Measurements from ENCODE around the gene MFSD6L.

DNA sequence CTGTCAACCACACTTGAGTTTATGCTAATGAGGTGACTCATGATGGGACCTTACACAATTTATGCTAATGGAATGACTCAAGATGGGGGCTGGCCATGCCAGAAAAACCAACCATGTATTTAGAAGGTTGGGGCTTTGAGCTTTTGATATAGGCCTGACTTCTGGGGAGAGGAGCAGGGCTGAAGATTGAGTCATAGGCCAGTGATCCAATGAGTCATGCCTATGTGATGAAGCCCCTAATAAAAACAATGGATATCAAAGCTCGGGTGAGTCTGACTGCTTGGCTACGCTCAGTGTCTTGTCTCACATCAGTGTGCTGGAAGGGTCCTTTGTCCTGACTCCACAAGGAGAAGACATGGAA lies 7.3 kb downstream of the MFSD6L start:
- TF ChIP-seq, protein P1, sequence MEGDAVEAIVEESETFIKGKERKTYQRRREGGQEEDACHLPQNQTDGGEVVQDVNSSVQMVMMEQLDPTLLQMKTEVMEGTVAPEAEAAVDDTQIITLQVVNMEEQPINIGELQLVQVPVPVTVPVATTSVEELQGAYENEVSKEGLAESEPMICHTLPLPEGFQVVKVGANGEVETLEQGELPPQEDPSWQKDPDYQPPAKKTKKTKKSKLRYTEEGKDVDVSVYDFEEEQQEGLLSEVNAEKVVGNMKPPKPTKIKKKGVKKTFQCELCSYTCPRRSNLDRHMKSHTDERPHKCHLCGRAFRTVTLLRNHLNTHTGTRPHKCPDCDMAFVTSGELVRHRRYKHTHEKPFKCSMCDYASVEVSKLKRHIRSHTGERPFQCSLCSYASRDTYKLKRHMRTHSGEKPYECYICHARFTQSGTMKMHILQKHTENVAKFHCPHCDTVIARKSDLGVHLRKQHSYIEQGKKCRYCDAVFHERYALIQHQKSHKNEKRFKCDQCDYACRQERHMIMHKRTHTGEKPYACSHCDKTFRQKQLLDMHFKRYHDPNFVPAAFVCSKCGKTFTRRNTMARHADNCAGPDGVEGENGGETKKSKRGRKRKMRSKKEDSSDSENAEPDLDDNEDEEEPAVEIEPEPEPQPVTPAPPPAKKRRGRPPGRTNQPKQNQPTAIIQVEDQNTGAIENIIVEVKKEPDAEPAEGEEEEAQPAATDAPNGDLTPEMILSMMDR (conservative IDR thresholded peaks at IDR 0.05; ENCODE audit: low read length) = no peak
- no peak for TF ChIP-seq EZH2phosphoT487 (IDR thresholded peaks at IDR 0.05; ENCODE audit: borderline replicate concordance)

Measured in Loucy (cell line).